Activated CD8-positive, alpha-beta memory T cell treated with anti-CD3 and anti-CD28 coated beads, Interleukin-2, amount 50 U/mL, for 1 hour (primary cell): Measurements from ENCODE around the gene TCF7L1.

ENCODE experiments used
- DNase-seq: peaks from one replicate; pipeline ENCODE4 v3.0.0-alpha.2; 2020; ENCODE audit errors: extremely low read depth

Gene TCF7L1

GRCh38 chr2:85254540-85255300 lies 121.5 kb downstream of the TCF7L1 start:
- no peak for DNase-seq

- no peak for DNase-seq
Measured at GRCh38 chr2:85255456-85255812, 122.2 kb downstream of the TCF7L1 start.

DNA sequence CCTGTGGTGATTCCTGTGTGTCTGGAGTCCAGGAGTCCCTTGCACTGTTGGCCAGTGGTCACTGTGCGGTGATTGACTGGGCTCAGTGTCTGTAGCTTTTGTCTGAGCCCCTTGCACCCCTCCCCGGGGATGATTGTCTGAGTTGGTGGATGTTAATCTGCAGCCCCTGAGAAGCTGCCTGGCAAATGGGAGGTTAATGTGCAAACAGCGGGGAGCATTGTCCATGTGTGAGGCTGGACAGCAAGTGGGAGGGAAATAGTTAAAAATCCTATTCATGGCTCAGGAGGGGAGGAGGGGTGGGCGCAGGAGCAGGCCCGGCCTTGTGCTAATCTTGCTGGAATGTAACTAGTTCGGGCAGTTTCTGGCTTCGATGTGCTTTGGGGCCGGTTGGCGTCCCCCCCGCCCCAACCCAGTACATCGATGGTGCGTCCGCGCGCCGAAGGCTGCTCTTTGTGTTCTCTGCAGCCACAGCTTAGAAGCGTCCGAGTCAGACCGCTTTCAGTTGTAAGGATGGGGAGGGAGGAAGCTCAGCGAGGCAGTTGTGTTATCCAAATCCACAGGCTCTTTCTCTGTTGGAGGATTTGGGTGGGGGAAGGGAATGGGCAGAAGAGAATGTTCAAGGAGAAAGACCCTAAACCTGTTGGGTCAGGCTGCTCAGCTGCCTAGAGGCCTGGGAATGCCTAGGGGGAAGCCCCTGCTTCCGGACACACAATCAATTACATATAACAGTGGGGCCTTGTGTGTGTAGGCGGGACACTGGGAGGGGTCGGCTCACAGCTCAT lies 122.8 kb downstream of the TCF7L1 start:
- DNase-seq = no peak

DNA sequence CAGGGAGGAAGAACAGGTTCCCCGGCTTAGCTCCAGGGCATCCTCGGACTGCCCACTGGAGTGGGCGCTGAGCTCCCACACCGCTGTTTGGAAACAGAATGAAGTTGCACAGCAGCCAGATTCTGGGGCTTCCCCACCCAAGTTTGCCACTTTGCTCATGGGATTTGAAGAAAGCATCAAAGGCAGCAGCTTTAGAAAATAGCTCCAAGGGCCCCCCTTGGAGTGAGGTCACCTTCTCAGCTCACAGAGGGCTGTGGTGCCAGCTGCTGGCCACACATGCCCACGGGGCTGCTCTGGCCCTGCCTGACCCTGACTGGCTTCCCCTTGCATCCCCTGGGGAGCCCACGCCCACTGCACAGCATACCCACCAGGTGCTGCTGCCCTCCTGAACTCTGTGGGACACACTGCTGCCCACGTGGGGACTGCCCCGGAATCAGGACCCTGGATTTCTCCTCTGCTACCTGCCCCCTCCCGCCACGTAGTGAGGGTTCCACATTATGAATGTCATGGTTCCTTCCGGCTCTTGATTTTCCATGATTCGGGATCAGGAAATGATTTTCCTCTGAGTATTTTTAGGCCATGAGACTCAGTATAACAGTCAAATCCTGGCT lies 124.3 kb downstream of the TCF7L1 start:
- no peak for DNase-seq

DNA sequence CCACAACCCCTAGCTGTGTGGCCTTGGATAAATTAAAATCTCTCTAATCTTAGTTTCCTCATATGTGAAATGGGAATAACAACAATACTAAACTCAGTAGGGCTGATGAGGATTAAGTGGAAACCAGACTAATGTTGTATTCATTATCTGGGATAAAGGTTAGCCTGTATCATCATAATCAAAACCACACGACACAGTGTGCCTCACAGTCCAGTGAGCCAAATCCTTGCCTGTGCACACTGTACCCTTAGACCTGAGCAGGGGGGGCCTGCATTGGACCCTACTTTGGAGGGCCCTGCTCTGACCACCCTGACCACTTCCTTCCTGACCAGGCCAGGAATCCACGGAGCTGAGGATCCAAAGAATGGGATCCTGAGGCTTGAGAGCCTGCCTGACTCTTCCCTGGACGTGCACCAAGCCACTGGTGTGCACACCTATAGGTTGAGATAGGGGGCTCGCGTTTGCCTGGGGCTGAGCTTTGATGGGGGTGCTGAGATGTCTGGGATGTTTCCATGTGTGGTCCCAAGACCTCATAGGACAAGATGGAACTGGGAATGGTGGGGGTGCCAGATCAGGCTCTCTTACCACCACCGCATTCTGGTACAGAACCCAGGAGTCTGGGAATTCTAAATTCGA lies 124.9 kb downstream of the TCF7L1 start:
- DNase-seq = no peak

- no peak for DNase-seq
Measured at GRCh38 chr2:85259101-85259590, 126.0 kb downstream of the TCF7L1 start.

DNA sequence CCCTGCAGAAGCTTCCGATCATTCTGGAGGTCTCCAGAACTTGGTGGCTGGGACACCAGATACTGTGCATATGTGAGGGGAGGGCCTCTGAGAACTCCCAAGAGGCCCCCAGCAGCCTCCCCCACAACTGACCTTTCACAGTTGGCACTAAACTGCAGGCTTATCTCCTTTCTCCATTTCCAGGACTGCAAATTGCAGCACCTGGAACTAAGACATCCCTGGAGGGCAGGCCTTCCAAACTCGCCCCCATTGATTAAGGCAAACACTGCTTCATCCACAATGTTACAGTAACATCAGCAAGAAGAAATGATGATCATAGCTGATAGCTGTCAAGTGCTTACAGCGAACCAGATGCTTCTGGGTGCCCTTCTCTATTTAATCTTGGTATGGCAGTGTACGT lies 126.7 kb downstream of the TCF7L1 start:
- no peak for DNase-seq

GRCh38 chr2:85263591-85263990 lies 130.4 kb downstream of the TCF7L1 start:
- DNase-seq = no peak

DNA sequence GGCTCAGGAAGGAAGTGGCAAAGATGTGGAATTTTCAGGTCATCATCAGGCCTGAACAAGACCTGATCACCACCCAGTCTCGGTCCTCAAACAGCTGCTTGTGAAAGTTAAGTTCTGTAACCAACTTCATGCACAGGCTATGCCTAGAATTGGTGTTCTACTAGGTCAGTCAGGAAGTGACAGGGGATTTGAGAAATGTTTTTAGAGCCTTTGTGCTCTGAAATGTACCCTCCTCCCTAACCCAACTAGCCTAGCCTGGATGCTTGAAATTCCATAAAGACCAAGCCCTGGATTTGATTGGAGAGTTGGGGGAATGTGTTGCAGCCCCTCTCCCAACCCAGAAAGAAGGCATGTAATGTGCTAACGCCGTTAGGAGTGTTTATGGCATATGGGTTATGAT lies 131.3 kb downstream of the TCF7L1 start:
- no peak for DNase-seq

DNA sequence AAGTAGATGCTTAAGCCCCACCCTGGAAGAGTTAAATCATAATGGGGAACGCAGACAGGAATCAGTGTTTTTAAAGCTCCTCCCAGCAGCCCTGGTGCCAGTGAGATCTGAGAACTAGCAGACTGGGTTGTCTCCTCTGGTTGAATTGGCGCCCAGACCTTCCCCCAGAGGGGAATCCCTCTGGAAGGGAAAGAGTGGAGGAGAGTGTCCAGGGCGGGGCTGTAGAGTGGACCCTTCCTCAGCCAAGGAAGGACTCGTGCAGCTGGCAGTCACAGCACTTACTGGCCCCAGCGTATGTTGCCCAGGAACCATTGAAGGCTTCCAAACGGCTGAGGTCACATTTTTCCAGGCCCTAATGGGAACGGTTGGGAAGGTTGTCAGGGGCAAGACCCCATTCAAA lies 132.1 kb downstream of the TCF7L1 start:
- no peak for DNase-seq

DNA sequence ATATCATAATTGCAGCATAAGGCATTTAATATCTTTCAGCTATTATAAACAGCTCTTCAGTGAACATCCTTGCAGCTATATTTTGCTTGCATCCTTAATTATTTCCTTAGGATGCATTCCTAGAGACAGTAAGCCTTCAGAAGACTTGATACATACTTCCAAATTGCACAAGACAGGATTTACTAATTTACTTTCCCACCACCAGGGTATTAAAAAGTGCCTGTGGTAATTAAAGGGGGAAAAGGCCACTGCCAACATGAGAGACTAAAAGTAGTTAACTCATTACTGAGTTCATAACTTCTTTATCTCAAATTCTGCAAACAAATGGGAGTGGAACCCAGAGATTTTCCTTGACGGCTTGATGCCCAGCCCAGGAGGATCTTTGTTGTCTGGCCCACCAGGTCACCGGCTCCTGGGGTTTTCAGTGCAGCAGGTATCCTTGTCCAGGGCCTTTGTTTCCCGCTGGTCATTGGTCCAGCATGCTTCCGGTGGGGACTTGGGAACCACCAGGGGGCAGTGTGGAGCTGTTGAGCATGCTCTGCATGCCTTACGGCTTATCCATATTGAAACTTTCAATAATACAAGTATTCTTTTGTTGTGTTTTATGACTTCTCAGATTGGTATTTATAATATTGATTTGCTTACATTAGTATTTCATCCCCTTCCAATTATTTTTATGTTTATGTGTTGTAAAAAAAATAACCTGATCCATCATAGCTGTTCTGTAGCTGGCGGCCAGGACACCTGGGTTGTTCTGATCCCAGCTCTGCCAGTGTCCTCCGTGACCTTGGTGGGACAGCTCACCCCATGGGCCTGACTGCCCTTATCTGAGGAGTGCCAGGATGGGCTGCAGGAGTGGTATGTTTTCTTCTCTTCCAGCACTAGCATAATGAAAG lies 133.2 kb downstream of the TCF7L1 start:
- DNase-seq = peak; percentile 19

DNA sequence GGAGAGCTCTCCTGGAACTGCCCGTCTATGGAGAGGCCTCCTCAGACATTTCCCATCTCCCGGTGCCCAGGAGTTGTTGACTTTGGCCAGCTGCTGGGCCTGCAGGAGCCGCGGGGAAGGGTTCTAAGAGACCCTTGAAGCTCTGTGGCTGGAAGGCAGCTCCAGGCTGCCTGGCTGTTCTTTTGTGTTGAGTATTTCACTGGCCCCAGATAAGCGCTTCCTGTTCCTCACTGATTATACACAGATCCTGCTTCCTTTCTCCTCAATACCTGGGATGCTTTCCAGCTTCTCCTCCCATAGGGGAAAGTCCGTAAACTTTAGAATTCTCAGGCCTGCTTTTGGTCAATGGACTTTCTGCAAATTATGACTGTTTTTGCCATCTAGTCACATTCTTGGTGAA lies 136.8 kb downstream of the TCF7L1 start:
- no peak for DNase-seq

- no peak for DNase-seq
Measured at GRCh38 chr2:85272357-85272756, 139.2 kb downstream of the TCF7L1 start.

DNA sequence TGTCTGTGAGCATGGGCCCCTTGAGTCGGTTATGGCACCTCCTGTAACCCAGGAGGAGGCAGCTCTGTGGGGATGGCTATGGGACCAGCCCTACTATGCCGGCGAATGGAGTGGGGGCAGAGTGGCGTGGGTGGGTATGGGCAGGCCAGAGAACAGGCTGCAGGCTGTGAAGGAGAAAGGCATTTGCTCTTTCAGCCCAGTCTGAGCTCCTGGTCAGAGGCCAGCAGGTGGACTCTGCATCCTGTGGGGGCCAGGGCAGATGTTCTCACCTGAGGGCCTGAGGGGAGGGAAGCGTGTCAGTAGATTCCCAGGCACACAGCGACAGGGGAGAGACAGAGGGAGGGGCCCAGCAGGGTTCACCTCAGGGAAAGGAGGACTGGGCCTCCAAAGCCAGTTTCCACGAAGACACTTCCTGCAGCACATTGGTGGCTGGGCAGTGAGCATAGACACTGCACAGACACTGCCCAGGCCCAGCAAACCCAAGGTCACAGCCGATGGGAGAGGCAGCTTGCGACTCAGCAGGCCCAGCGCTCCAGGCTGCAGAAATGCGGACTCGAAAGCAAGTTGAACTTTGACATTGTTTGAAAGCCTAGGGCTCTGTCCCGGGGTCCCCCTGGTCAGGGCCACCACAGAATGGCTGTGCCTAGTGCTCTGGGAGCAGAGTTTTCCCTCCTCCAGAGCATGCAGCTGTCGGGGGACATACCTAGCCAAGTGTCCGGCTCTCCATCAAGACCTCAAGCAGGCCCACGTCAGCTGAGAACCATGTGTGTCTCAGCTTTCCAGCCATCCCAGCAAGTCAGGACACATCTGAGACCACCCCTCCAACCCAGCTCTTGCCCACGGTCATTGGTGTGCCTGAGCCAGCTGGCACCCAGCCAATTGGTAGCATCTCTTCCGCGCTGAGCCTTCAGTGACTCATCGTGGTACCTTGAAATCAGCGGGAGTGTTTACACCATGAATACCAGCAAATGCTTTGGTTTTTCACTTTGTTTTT lies 140.8 kb downstream of the TCF7L1 start:
- DNase-seq = no peak

DNA sequence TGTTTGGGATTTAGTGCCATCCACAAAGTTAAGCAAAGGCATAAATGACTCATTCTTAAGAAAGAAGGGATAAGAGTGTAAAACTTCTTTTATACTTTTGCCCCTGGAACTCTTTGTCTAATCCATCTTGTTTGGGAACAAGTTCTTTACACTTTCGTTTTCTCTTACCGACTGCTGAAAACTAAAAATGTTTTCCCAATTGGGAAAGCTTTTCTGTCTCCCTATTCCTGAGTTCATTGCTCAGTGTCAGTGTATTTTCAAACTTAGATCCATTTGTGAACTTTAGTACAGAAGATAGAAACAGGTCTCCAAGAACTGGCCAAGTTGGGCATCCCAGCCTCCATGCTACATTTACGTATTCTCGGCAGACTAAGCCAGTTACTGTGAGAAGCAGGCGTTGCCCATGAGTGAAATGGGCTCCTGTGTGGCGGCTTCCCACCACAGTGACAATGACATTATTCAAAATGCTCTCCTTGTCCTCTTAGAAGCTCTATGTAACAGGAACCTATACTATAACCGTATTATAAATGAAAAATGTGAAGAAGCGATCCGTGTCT lies 142.9 kb downstream of the TCF7L1 start:
- no peak for DNase-seq

DNA sequence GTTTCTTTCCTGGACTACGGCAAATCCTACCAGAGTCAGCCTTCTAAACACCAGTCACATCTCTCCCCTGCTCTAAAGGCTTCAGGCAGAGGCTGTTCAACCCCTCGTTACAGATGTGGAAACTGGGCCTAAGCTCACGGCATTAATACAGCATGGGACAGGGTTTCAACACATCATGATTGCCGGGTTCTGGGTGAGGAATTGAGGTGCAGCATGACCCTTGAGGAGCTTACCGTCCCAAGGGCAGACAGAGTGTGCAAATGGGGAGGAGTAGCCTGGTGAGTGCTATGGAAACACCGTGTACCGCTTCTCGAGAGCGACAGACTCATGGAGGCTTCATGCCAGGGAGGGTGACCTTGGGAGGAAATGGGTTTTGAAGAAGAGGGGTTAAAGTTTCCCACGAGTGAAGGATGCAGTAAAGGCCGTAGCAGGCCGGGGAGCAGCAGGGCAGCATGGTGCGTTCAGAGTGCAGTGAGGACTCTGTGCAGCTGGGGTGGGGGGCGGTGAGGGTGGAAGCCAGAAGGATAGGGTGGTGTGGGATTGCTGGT lies 143.5 kb downstream of the TCF7L1 start:
- DNase-seq = no peak

GRCh38 chr2:85277416-85278158 lies 144.4 kb downstream of the TCF7L1 start:
- DNase-seq = no peak

GRCh38 chr2:85278361-85278760 lies 145.2 kb downstream of the TCF7L1 start:
- no peak for DNase-seq

GRCh38 chr2:85281553-85281952 lies 148.4 kb downstream of the TCF7L1 start:
- DNase-seq = no peak
